Stomach (tissue), 9 donors: ENCODE measurements around the gene MICAL3. TPM values are rescaled to one million over a fixed set of nuclear protein-coding genes. Genes with fewer than 3 reads are reported as not detected.

Experiments
- DNase-seq, 2 donors: peaks; one replicate each; pipeline versions ENCODE4 v3.0.0 to v3.0.0-alpha.2; 2013 to 2019
- H3K27ac ChIP-seq, 5 donors: fragments of 200-600 bp in 4 of 5; sonication (generic) in 4 of 5; one replicate each; pipeline ENCODE4 v1.5.1; 2013 to 2019; ENCODE audit warnings: mild to moderate bottlenecking in 1 of 5, moderate library complexity in 1 of 5
- H3K27me3 ChIP-seq, 3 donors: fragments of 200-600 bp; sonication (generic); one replicate each; pipeline ENCODE4 v1.5.1; 2017 to 2019; ENCODE audit warnings: mixed run types in 1 of 3
- H3K36me3 ChIP-seq, 4 donors: fragments of 200-600 bp; sonication (generic); 1 replicate in 3 of 4; 2 replicates in 1 of 4; pipeline ENCODE4 v1.5.1; 2016 to 2019
- H3K4me1 ChIP-seq, 4 donors: fragments of 200-600 bp; sonication (generic); one replicate each; pipeline ENCODE4 v1.5.1; 2016 to 2019
- H3K4me3 ChIP-seq, 4 donors: fragments of 200-600 bp; sonication (generic) in 3 of 4; one replicate each; pipeline ENCODE4 v1.5.1; 2016 to 2019; ENCODE audit warnings: mild to moderate bottlenecking in 1 of 4
- H3K9me3 ChIP-seq, 4 donors: fragments of 200-600 bp; sonication (generic); one replicate each; pipeline ENCODE4 v1.5.1; 2016 to 2019
- EP300 ChIP-seq: sonication (generic); formaldehyde crosslinking; IDR thresholded peaks from one replicate; pipeline ENCODE4 v1.6.1; 2017; ENCODE audit warnings: antibody characterized with exemption
- POLR2A ChIP-seq, 4 donors: fragments of 450-650 bp; IDR thresholded peaks; one replicate each; pipeline ENCODE4 v1.6.1; 2016; ENCODE audit warnings: antibody characterized with exemption in 4 of 4, control low read depth in 2 of 4, mild to moderate bottlenecking in 1 of 4, moderate library complexity in 1 of 4
- POLR2AphosphoS5 ChIP-seq, 3 donors: sonication (generic); formaldehyde crosslinking; IDR thresholded peaks; one replicate each; pipeline ENCODE4 v1.6.1; 2016; ENCODE audit warnings: antibody characterized with exemption in 3 of 3
- WGBS, 5 donors: extraction: QIAGEN DNeasy Blood & Tissue Kit in 3 of 5; methylation state at CpG; one replicate each; pipeline versions ENCODE4 v1.1.5 to v1.1.7; 2013 to 2018; 5-methylcytosine and 5-hydroxymethylcytosine counted together
- intact Hi-C: fragments of 100-400 bp; cut with DNase I; formaldehyde crosslinking; loops from one replicate; pipeline ENCODE4 v1.15.1; 2023; ENCODE audit warnings: low total_unique reads
- polyA plus RNA-seq, 3 donors: library from polyadenylated mRNA; stranded (reverse); fragments of 200-250 nt; gene quantifications; one replicate each; pipeline ENCODE4 v1.2.3, GENCODE V29; 2013
- total RNA-seq, 5 donors: library from RNA; depleted of rRNA; stranded (reverse); fragments of >200 nt; gene quantifications; one replicate each; pipeline versions ENCODE4 v1.1.0 to v1.2.3, GENCODE V29; 2014 to 2016
- TF ChIP-seq, protein P1 (sequence below), 7 experiments: fragments of 450-650 bp in 4 of 7; fragments of 200-600 bp in 3 of 7; sonication (generic) in 3 of 7; IDR thresholded peaks; one replicate each; pipeline ENCODE4 v1.5.1; 2016 to 2019; ENCODE audit warnings: antibody characterized with exemption in 7 of 7, control low read depth in 2 of 7, mild to moderate bottlenecking in 1 of 7
- donor health status: healthy with polysubstance abuse.
- donor health status: Bipolar disorder and iron deficiency.
- donor health status: healthy.

The MICAL3 gene
- total and polyA plus RNA-seq, 8 donors = 3.5 to 130 (median 24.0) TPM

DNA sequence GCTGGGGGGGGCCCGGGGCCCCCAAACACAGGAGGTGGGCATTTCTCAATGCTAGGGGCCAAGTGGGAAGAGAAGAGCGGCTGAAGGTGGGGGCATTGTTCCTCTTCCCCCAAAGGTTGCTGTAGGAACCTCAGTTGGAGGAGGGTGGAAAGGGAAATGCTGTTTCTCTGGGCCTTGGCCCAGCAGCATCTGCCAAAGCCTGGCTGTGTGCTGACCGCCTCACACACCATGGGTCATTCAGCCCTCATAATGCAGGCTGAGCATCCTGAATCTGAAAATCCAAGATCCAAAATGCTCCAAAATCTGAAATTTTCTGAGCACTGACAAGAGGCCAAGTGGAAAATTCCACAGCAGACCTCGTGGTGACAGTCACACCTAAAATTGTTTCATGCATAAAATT lies 201.1 kb downstream of the MICAL3 start:
- intact Hi-C loops = no loop called here
- WGBS, 5 donors = 87 to 93% (median 91%) methylated on average over 4 of the region's 4 CpGs
- H3K36me3 ChIP-seq = peaks cover 0 to 86% (median 72%) of the 10 kb centered on the region in 4 donors

GRCh38 chr22:17822087-17822486 lies 202.3 kb downstream of the MICAL3 start:
- WGBS, 5 donors = 84 to 97% (median 94%) methylated on average over 5 to 13 of the region's 13 CpGs
- intact Hi-C loops = no loop called here
- TF ChIP-seq POLR2A (IDR thresholded peaks at IDR 0.05) = no peak
- TF ChIP-seq EP300 = no peak
- H3K9me3 ChIP-seq = no peaks in the 10 kb centered on the region
- DNase-seq = no peak
- H3K36me3 ChIP-seq = peaks cover 4 to 86% (median 73%) of the 10 kb centered on the region in 4 donors
- H3K27ac ChIP-seq = no peak overlapping the region
- H3K27me3 ChIP-seq = no peaks in the 10 kb centered on the region
- no peaks in the 10 kb centered on the region for H3K4me1 ChIP-seq
- no peak overlapping the region for H3K4me3 ChIP-seq

More for the DNA sequence above, 201.1 kb downstream of the MICAL3 start:
- no peaks in the 10 kb centered on the region for H3K27me3 ChIP-seq
- H3K4me1 ChIP-seq = no peaks in the 10 kb centered on the region
- H3K27ac ChIP-seq = no peak overlapping the region
- TF ChIP-seq POLR2A (IDR thresholded peaks at IDR 0.05) (no peak), EP300 (no peak), POLR2AphosphoS5 (IDR thresholded peaks at IDR 0.05) (no peak)
- TF ChIP-seq, protein P1, sequence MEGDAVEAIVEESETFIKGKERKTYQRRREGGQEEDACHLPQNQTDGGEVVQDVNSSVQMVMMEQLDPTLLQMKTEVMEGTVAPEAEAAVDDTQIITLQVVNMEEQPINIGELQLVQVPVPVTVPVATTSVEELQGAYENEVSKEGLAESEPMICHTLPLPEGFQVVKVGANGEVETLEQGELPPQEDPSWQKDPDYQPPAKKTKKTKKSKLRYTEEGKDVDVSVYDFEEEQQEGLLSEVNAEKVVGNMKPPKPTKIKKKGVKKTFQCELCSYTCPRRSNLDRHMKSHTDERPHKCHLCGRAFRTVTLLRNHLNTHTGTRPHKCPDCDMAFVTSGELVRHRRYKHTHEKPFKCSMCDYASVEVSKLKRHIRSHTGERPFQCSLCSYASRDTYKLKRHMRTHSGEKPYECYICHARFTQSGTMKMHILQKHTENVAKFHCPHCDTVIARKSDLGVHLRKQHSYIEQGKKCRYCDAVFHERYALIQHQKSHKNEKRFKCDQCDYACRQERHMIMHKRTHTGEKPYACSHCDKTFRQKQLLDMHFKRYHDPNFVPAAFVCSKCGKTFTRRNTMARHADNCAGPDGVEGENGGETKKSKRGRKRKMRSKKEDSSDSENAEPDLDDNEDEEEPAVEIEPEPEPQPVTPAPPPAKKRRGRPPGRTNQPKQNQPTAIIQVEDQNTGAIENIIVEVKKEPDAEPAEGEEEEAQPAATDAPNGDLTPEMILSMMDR (IDR thresholded peaks at IDR 0.05) = no peak
- H3K9me3 ChIP-seq = no peaks in the 10 kb centered on the region
- no peak overlapping the region for H3K4me3 ChIP-seq
- DNase-seq = no peak

- TF ChIP-seq POLR2A (IDR thresholded peaks at IDR 0.05) (no peak), EP300 (no peak), POLR2AphosphoS5 (IDR thresholded peaks at IDR 0.05) (no peak)
- TF ChIP-seq, protein P1 (IDR thresholded peaks at IDR 0.05) = no peak
- intact Hi-C loops = no loop called here
- WGBS, 5 donors = 91 to 96% (median 91%) methylated on average over 3 of the region's 3 CpGs
- H3K4me1 ChIP-seq = no peaks in the 10 kb centered on the region
- no peaks in the 10 kb centered on the region for H3K27me3 ChIP-seq
- no peak for DNase-seq
- H3K4me3 ChIP-seq = no peak overlapping the region
- H3K27ac ChIP-seq = no peak overlapping the region
- H3K36me3 ChIP-seq = peaks cover 10 to 86% (median 73%) of the 10 kb centered on the region in 4 donors
- no peaks in the 10 kb centered on the region for H3K9me3 ChIP-seq
Observed at GRCh38 chr22:17820879-17821439, 203.4 kb downstream of the MICAL3 start.

DNA sequence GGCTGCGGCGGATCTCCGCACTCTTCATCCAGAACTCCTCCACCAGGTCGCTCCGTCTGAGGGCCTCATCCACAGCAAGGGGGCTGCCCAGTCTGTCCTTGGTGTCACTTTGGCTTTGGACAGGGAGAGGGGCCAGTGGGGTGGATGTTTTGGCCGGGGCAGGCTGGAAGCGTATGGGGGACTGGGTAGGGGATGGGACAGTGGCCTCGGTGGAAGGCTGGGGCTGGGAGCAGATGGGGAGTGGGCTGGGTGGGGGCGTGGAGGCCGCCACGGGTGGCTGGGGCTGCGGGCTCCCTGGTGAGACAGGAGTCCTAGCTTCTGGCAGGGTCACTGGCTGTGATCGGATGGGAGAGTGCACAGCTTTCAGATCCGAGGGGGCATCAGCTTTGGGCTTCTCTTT lies 205.7 kb downstream of the MICAL3 start:
- no peak for DNase-seq
- no peaks in the 10 kb centered on the region for H3K4me1 ChIP-seq
- no peak overlapping the region for H3K27ac ChIP-seq
- no peak for TF ChIP-seq POLR2A (IDR thresholded peaks at IDR 0.05)
- TF ChIP-seq POLR2AphosphoS5 (IDR thresholded peaks at IDR 0.05) = no peak
- TF ChIP-seq EP300 = no peak
- TF ChIP-seq, protein P1 (IDR thresholded peaks at IDR 0.05) = no peak
- peaks cover 17 to 91% (median 80%) of the 10 kb centered on the region in 4 donors for H3K36me3 ChIP-seq
- no peaks in the 10 kb centered on the region for H3K9me3 ChIP-seq
- no peaks in the 10 kb centered on the region for H3K27me3 ChIP-seq
- no peak overlapping the region for H3K4me3 ChIP-seq
- WGBS, 5 donors = 75 to 94% (median 90%) methylated on average over 12 to 14 of the region's 14 CpGs
- intact Hi-C loops = no loop called here

DNA sequence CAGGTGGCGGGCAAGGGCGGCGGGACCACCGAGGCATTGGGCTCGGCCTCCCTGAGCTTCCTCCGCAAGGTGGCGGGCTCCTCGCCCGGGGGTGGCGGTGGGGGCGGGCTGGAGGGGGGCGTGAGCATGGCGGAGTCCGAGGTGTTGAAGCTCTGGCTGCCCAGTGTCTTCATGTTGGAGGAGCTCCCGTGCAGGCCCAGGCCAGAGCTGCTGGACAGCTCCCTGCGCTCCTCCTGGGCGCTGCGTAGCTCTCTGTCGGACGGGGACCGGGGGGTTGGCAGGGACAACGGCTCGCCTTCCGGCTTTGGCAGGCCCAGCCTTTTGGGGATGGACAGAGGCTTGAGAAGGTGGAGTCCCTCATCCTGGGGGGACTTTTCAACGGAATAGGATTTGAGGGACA lies 206.2 kb downstream of the MICAL3 start:
- peaks cover 17 to 93% (median 85%) of the 10 kb centered on the region in 4 donors for H3K36me3 ChIP-seq
- DNase-seq = no peak
- 90 to 95% (median 94%) methylated on average over 24 to 25 of the region's 25 CpGs; no CpG with 5 or more reads in 1 of the 5 donors for WGBS, 5 donors
- H3K9me3 ChIP-seq = no peaks in the 10 kb centered on the region
- H3K27me3 ChIP-seq = no peaks in the 10 kb centered on the region
- H3K4me3 ChIP-seq = no peak overlapping the region
- H3K4me1 ChIP-seq = no peaks in the 10 kb centered on the region
- intact Hi-C loops = no loop called here
- H3K27ac ChIP-seq = no peak overlapping the region
- TF ChIP-seq, protein P1 (IDR thresholded peaks at IDR 0.05) = no peak
- TF ChIP-seq POLR2A (IDR thresholded peaks at IDR 0.05) = no peak
- TF ChIP-seq POLR2AphosphoS5 (IDR thresholded peaks at IDR 0.05) = no peak
- no peak for TF ChIP-seq EP300
